ENCODE data around the gene KLHL1. TPM values are rescaled to one million over a fixed set of nuclear protein-coding genes. Genes with fewer than 3 reads are reported as not detected.

KLHL1 gene
- total and polyA plus RNA-seq, 2 of the 4 experiments (the other 2 are of a cell fraction): not detected

DNA sequence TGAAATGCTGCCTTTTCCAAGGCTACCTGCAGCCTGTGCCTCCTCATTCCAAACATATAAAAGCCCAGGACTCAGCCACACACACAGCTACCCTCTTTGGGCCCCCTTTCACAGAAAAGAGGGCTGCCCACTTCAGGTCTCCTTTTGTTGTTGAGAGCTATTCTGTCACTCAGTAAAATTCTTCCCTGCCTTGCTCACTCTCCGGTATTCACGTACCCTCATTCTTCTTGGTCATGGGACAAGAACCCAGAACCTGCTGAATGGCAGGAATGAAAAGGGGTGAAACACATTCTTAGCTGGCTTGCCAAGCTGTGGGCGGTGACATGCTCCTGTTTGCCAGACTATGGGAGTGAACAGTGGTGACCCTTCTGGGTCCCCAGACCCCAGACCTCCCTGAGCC, 338.6 kb downstream of the KLHL1 start:
- no peak overlapping the region for H3K4ac ChIP-seq (ENCODE audit: low read depth, low read length)
- no peaks in the 10 kb centered on the region for H3K79me1 ChIP-seq (ENCODE audit: low read depth in 1 of 2, low read length in 2 of 2)
- in situ Hi-C loops (cut with MboI; ENCODE audit: low sequenced_read_pairs) (no loop called here), dilution Hi-C loops (cut with HindIII; ENCODE audit: low sequenced_read_pairs, unreplicated experiment) (no loop called here), intact Hi-C loops (cut with micrococcal nuclease) (no loop called here)
- no peaks in the 10 kb centered on the region for H3K36me3 ChIP-seq (ENCODE audit: control insufficient read depth, insufficient read depth, low read length)
- H4K8ac ChIP-seq (ENCODE audit: low read depth in 2 of 2, low read length in 2 of 2): no peak overlapping the region
- BruUV-seq (replicated peaks): no TSS peak
- H2BK120ac ChIP-seq (ENCODE audit: low read depth, low read length): no peak overlapping the region
- no peak overlapping the region for H2AK9ac ChIP-seq (replicated peaks; ENCODE audit: low read depth, low read length, poor library complexity)
- H3K9me1 ChIP-seq (ENCODE audit: insufficient read depth, low read length): no peaks in the 10 kb centered on the region
- no peak overlapping the region for H2BK20ac ChIP-seq (ENCODE audit: low read depth, low read length)
- 0 out of 2 replicates have a peak, but pooled peaks cover 5% of the 10 kb centered on the region for H3K9me3 ChIP-seq (ENCODE audit: control insufficient read depth, insufficient read depth, low read length)
- H2BK5ac ChIP-seq (ENCODE audit: low read depth, low read length, poor library complexity, severe bottlenecking): no peak overlapping the region
- DNase-seq: no peak
- no peak overlapping the region for H3K27ac ChIP-seq (ENCODE audit: insufficient read depth, low read length)
- ChIA-PET CTCF (no interaction called here), POLR2A (ENCODE audit: unreplicated experiment) (no interaction called here)
- no peak overlapping the region for H3K14ac ChIP-seq (replicated peaks; ENCODE audit: low read depth, low read length)
- H4K5ac ChIP-seq (ENCODE audit: low read depth, low read length): no peak overlapping the region
- ATAC-seq (ENCODE audit: low read depth): no peak
- H2BK15ac ChIP-seq (ENCODE audit: low read depth, low read length): no peak overlapping the region
- H3K18ac ChIP-seq (ENCODE audit: low read depth, low read length): no peak overlapping the region
- no peaks in the 10 kb centered on the region for H3K27me3 ChIP-seq (ENCODE audit: control insufficient read depth, insufficient read depth, low read length)
- no peak overlapping the region for H3K4me2 ChIP-seq (ENCODE audit: low read depth, low read length)
- H3K56ac ChIP-seq (ENCODE audit: extremely low read depth, insufficient read depth, low read length): no peak overlapping the region
- H2AK5ac ChIP-seq (ENCODE audit: low read depth, low read length): no peak overlapping the region
- no peaks in the 10 kb centered on the region for H4K20me1 ChIP-seq (ENCODE audit: insufficient read depth, low read length)
- H3K4me3 ChIP-seq (ENCODE audit: insufficient read depth, low read depth, low read length): no peak overlapping the region
- H2AFZ ChIP-seq (replicated peaks; ENCODE audit: low read length, poor library complexity): no peak overlapping the region
- no peak overlapping the region for H3K23ac ChIP-seq (ENCODE audit: low read depth, low read length)
- no peak overlapping the region for H4K91ac ChIP-seq (ENCODE audit: insufficient read depth, low read depth, low read length)
- H3K4me1 ChIP-seq (ENCODE audit: control insufficient read depth, insufficient read depth, low read length): no peaks in the 10 kb centered on the region
- H3K9ac ChIP-seq (ENCODE audit: low read depth, low read length): no peak overlapping the region
- TF ChIP-seq MAFK (IDR thresholded peaks at IDR 0.05; ENCODE audit: low read depth, low read length): no peak
- no peak for TF ChIP-seq MXI1 (IDR thresholded peaks at IDR 0.05; ENCODE audit: borderline replicate concordance, low read depth, low read length)
- TF ChIP-seq CHD1 (IDR thresholded peaks at IDR 0.05; ENCODE audit: low read depth, low read length): no peak
- TF ChIP-seq SMC3 (IDR thresholded peaks at IDR 0.05; ENCODE audit: low read depth, low read length): no peak
- TF ChIP-seq, protein P1, sequence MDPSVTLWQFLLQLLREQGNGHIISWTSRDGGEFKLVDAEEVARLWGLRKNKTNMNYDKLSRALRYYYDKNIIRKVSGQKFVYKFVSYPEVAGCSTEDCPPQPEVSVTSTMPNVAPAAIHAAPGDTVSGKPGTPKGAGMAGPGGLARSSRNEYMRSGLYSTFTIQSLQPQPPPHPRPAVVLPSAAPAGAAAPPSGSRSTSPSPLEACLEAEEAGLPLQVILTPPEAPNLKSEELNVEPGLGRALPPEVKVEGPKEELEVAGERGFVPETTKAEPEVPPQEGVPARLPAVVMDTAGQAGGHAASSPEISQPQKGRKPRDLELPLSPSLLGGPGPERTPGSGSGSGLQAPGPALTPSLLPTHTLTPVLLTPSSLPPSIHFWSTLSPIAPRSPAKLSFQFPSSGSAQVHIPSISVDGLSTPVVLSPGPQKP (IDR thresholded peaks at IDR 0.05; ENCODE audit: borderline replicate concordance, low read depth, low read length): no peak
- TF ChIP-seq RAD21 (IDR thresholded peaks at IDR 0.05; ENCODE audit: low read length): no peak
- no peak for TF ChIP-seq MAZ (IDR thresholded peaks at IDR 0.05; ENCODE audit: borderline replicate concordance, low read depth, low read length)
- no peak for TF ChIP-seq CTCF (conservative IDR thresholded peaks at IDR 0.05; ENCODE audit: low read depth, low read length)
- TF ChIP-seq BHLHE40 (IDR thresholded peaks at IDR 0.05; ENCODE audit: low read depth, low read length): no peak
- no peak for TF ChIP-seq POLR2A (IDR thresholded peaks at IDR 0.05; ENCODE audit: low read depth, low read length)
- TF ChIP-seq RFX5 (IDR thresholded peaks at IDR 0.05; ENCODE audit: low read depth, low read length): no peak
- TF ChIP-seq CEBPB (IDR thresholded peaks at IDR 0.05; ENCODE audit: low read depth, low read length): no peak
- TF ChIP-seq, protein P2, sequence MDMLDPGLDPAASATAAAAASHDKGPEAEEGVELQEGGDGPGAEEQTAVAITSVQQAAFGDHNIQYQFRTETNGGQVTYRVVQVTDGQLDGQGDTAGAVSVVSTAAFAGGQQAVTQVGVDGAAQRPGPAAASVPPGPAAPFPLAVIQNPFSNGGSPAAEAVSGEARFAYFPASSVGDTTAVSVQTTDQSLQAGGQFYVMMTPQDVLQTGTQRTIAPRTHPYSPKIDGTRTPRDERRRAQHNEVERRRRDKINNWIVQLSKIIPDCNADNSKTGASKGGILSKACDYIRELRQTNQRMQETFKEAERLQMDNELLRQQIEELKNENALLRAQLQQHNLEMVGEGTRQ (IDR thresholded peaks at IDR 0.05; ENCODE audit: low read depth, low read length): no peak
- no peak for TF ChIP-seq FOS (IDR thresholded peaks at IDR 0.05; ENCODE audit: low read depth, low read length)
- TF ChIP-seq RCOR1 (IDR thresholded peaks at IDR 0.05; ENCODE audit: insufficient replicate concordance, low read length): no peak
- TF ChIP-seq NFE2L2 (IDR thresholded peaks at IDR 0.05; ENCODE audit: low read depth, low read length): no peak
- 100% methylated on average over 2 of the region's 3 CpGs; no CpG with 5 or more reads in 1 of the 2 experiments for WGBS, 2 experiments (ENCODE audit: extremely low coverage in 2 of 2, insufficient read length in 1 of 2)
